HG03460 (cell line): ENCODE results near the gene SLC16A9.

Experiments
- ATAC-seq: cut with Tn5 transposase; IDR thresholded peaks from one replicate; pipeline ENCODE4 v1.9.1; 2021; ENCODE audit not compliant: unreplicated experiment

SLC16A9 gene

DNA sequence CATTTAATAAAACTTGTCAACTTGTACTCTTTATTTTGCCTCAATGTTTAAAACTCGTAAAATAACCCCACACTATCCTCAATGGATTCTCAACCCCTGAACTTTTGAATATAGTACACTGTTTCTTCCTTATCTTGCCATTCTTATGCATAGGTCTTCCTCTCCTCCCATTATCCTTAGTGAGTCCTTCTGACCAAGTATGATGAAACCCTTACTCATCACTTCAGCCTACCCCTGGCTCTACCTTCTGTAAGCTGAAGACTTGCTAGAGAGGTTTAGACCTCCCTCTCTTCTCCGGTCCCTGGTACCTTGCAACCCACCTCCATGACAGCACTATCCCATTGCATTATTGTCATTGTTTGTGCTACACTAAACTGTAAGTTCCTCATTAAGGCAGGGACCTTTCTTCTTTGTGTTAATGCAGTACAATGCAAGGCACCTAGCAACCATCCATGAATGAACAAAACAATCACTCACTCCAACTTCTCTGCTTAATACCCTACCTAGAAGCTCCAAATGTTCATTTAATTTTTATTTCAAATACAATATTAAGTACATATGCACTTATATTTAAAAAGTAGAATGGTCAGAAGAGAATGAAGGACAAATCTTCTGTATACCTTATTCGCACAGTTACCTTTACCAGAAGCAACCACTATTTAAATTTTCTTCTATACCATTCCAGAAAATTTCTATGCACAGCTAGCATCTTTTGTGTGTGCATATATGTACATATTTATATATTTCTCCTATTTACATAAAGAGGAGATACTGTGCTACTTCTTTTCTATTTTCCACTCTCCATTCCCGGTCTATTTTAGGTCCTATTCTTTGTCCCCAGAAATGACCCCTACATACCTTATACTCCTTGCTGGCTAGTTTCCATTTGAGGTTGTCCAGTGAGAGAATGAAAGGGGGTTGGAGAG, 77.5 kb downstream of the SLC16A9 start:
- ATAC-seq, result no peak

DNA sequence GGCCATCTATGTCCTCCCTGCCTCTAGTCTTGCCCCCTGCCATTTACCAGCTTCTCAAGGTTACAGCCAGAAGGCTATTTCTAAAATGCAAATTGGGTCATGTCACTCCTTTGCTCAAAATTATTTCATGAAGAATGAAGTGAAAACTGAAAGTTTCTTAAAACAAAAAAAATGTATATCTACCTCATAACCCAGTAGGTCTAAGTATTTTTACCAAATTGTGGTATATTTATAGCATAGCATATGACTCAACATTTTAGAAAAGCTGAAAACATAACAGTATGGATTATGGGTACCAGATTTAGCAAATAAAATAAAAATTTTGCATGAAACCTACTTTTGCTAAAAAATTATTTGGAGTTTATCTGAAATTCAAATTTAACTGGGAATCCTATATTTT, 78.4 kb downstream of the SLC16A9 start:
- ATAC-seq, result no peak

DNA sequence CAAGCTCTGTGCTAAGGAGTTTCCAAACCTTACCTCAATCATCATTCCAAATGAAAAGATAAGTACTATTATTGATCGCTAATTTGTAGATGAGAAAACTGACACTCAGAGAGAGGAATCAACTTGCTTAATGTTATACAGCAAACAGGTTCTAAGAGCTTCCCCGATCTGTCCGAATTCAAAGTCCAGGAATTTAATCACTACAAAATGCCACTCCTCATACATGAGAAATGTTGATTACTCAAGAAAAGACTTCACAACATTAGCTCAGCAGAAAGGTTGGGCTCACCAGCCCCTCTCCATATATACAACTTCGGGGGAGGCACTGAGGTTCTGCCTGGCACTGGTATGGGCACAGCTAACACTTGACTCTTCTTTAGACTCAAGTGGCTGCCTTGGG, 80.7 kb downstream of the SLC16A9 start:
- ATAC-seq, result no peak

DNA sequence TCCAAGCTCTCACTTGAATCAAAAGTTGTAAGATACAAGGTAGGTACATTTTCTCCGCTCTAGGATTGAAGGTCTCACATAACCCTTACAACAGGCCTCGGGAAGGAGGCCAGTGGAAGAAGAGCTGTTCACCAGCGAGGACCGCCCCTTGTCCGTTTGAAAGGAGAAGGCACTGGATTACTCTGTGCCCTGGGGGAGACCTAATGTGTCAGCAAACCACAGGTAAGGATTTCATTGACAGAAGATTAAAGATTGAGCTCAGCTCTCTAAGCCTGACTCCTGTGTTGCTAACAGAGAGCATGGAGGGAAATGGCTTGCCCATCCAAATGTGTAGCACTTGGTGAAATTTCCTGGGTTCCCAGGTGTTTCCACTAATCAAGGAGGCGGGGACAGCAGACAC, 81.2 kb downstream of the SLC16A9 start:
- ATAC-seq, result no peak

DNA sequence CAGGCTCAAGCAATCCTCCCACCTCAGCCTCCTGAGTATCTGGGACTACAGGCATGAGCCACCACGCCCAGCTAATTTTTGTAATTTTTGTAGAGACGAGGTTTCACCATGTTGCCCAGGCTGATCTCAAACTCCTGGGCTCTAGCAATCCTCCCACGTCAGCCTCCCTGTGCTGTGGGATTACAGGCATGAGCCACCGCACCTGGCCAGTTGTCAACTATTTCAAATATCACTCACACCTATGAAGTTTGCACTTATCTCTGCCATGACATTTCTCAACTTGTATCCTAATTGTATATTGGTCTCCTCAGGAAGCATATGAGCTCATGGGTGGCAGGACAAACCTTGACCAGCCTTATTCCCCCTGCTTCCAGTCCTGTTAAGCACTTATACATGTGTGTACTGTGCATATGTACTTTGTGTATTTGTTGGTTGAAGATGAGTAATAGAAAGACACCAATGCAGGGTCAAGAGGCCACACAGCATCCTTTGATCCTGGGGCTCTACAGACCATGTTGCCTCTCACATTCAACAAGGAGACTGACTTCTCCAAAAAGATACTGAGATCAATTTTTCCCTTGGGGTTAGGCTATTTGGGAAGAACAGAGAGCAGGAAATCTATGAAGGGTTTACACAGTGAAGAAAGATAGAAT, 82.2 kb downstream of the SLC16A9 start:
- ATAC-seq, result no peak

DNA sequence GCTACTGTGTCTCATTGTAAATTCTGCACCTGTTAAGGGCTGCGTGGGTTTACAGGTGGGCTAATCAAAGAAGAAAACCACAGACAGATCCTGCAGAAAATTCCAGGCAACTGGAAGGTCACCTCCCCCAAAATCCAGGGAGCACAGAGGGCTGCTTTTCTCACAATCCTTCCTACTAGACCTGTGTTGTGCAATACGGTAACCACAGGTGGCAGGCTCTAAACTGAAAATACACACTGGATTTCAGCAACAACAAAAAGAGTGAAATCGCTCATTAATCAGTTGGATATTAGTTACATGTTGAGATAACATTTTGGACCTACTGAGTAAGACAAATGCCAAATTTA, 83.2 kb downstream of the SLC16A9 start:
- ATAC-seq, result no peak

DNA sequence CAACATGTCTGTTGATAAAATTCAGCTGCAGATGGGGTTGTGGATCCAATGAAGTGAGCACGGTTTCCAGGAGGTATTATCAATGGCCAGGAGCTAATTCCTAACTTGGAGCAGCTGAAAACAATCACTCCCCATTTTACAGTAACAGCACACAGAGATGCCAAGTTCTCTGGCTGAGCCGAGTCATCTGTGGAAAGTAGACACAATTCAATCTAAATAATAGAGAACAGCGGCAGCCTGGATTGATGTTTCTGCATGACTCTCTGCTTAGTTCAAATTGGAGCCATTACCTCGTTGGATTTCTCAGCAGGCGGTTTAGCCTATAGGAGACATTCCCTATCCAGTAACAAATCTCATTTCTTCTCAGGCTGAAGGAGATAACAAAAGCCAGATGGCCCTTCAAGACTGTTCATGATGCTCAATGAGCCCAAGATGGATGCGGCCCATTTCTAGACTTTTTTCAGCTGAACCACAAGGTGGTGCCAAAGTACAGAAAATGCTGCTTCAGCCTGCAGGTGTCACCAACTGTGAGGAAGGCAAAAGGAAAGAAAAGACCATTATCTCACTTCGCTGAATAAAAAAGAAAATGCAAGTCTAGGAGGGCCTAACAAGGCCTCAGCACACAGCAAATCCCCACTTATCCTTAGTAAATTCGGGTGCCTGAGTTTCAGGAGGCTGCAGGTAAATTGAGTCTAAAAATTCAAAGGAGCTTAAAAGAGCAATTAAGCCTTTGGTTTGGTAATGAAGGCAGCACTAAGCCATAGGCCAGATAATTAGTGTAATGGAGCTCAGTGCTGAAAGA, 83.7 kb downstream of the SLC16A9 start:
- ATAC-seq, result peak; percentile 87

DNA sequence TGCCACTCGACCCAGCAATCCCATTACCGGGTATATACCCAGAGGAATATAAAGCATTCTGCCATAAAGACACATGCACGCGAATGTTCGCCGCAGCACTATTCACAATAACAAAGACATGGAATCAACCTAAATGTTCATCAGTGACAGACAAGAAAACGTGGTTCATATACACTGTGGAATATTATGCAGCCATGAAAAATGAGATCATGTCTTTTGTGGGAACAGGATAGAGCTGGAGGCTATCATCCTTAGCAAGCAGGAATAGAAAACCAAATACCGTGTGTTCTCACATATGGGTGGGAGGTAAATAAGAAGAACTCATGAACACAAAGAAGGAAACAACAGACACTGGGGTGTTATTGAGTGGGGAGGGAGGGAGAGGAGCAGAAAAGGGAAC, 84.7 kb downstream of the SLC16A9 start:
- no peak for ATAC-seq

DNA sequence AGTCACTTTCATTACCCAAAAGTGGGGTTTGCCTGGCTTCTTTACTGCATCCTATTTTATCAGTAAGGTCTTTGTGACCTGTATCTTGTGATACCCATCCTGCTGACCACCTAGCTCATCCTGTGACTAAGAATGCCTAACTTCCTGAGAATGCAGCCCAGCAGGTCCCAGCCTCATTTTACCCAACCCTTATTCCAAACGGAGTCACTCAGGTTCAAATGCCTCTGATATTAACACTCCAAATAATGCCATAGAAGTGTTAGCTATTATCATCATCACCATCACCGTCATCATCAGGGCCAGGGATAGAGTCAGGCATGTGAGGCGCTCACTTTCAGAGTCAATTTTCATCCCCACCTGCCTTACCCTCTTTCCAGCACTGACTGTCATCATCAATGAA, 85.5 kb downstream of the SLC16A9 start:
- ATAC-seq, result no peak

DNA sequence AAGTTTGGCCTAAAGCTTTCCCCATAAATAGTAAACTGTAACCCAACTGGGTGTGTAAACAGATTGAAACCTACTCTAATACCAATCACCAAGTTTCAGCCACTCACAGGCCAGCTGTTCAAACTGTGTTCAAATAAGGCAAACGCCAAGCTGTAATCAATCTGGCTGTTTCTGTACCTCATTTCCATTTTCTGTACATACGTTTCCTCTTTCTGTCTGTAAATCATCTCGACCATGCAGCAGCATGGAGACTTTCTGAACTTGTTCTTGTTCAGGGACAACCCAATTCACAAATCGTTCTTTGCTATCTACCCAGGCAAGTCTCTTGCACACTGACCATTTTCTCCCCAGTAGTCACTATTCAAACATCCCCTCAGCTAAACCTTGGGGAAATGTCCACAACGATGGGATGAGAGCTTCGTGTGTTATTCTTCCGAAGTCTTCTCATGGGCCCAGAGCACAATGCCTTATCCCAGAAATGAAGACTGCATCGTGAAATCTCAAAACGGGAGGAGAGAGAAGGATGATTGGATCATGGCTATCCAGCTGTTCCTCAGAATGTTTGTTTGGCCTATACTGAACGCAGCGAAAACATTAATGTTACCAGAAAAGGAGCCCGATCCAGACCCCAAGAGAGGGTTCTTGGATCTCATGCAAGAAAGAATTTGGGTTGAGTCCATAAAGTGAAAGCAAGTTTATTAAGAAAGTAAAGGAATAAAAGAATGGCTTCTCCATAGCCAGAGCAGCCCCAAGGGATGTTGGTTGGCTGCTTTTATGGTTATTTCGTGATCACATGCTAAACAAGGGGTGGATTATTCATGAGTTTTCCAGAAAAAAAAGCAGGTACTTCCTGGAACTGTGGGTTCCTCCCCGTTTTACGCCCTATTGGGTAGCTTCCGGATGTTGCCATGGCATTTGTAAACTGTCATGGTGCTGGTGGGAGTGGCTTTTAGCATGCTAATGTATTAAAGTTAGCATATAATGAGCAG, 86.2 kb downstream of the SLC16A9 start:
- ATAC-seq, result no peak

DNA sequence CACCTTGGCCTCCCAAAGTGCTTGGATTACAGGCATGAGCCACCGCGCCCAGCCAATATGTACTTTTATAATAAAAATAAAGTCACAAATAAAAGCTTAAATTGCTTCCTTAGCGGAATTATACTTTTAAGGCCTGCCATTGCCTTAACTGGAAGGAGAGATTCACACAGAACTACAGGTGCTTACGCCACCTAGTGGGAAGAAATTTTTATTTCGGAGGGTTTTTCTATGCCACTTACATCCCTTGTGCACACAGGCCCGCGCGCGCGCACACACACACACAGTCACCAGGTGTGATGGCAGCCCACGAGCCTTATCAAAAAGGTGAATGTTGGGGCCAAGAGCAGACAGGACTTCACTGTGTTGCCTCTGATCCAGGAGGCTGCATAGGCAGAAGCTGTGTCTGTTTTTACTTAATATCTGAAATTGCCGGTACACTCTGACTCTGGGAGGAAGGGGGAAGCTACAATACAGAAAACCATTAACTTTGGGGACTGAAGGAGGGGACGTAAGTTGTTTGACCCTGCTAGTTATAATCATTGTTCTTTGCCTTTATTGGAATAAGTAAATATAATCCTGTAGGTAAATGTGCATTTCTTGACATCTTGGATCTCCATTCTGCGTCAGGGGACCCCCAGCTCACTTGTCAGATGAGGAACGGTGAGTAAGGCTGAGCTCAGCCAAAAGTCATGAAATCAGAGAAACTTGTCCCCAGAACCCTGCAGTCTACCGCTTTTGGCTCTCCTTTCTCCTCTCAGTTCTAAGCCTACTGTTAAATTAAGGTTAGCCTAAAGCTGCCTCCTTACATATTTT, 87.1 kb downstream of the SLC16A9 start:
- ATAC-seq, result no peak

DNA sequence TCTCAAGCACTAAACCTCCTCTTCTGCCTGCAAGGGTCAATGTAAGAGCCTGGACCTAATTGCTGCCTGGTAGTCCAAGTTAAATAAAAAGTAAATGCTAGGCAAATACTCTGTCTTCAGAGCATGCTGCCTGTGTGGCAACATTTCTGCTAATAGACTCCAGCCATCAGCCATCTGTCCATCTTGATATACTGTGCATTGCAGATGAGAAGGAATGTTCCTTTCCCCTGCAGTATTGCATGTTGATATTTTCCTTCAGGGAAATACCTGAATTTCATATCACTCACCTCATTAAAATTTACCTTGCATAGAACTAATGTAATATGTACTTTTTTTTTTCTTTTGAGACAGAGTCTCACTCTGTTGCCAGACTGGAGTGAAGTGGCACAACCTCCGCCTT, 87.9 kb downstream of the SLC16A9 start:
- ATAC-seq, result no peak

DNA sequence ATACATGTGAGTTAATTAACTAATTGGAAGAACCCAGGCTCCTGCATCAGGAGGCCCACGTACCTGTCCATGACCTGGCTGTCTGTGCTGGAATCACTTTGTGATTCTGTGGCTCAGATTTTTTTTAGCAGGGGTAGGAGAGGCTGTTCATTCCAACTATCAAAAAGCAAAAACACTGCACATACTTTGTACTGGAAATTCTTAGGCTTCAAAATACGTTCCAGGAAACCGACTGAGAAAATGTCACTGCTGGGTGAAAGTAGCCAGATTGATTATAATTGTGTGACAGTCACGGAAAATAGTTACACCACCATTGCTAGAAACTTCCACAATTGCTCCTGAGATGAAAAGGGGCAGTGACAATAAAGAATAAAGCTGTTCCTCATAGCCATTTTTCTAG, 91.0 kb downstream of the SLC16A9 start:
- no peak for ATAC-seq

DNA sequence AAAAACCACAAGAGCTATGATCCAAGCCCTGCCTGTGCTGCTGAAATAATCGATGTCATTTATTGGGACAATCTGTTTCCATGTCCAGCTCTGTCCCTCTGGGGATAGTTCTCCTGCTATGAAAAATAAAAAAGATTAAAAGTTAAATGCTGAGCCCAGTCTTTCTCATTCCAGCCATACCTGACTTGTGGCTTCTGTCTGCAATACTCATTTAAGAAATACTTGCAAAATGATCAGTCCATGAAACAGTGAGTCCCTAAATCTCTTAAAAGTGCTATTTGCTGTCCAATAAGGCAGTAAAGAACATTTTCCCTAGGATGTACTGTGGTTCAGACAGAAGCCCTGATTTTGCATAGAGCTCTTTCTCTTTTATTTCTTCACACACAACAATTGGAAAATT, 91.7 kb downstream of the SLC16A9 start:
- ATAC-seq, result no peak

DNA sequence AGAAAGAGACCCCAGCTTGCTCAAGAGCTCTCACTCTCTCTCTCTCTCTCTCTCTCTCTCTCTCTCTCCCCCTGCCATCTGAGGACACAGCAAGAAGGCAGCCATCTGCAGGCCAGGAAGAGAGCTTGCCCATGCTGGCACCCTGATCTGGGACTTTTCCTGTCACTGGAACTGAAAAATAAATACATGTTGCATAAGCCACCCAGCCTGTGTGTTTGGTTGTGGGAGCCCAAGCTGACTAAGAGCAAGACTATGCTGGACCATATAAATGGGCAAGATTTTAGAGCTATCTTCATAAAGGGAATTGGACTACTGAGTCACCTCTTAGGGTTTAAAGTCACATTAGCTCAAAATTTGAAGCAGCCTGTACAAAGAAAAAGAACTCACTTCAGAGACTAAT, 98.6 kb downstream of the SLC16A9 start:
- no peak for ATAC-seq

DNA sequence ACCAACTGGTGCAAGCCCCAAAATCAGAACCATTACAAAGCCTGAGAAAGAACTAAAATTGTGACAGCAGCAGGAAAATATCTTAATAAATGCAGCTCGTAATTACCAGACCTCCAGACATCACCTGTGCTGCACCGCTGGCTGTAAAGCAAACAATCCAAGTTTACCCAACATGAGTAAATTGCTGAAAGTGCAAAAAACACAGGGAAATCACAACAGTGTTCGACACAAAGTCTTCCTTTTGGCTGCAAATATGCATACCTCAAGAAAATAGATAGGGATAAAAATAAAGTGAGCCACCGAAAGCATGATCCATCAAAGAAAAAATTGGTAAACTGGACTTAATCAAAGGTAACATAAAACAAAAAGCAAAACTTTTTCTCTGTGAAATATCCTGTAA, 101.7 kb downstream of the SLC16A9 start:
- ATAC-seq, result no peak

DNA sequence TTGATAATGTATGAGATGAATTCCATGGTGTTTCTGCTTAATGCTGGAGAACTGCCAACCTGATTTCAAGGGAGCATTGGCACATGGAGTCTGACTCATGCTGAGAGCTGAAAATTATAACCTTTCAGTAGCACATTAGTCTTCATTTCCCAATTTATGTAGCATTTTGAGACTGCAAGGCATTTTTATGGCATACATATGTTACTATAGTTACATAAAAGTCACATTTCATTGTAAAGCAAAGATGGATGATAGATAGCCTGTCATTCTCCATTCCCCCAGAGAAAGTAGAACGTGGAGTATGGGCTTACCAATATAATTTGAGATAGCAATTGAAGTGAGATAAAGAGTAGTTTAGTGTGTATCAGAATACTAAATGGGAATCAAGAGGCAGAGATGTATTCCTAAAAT, 103.1 kb downstream of the SLC16A9 start:
- ATAC-seq, result no peak

DNA sequence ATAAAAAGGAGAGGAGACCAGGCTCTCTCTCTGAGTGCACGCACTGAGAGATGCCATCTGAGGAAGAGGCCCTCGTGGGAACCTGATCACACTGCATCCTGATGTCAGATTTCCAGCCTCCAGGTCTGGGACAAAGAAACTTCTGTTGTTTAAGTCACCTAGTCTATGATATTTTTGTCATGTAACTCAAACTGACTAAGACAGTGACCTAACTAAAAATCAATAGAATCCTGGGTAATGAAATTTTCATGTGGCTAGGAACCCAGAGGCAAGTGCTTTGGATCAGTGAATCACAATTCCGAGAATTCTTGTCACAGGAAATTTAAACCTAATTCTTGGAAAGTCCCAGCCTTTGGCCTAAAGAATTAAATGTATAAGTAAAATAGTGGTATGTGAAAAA, 107.7 kb downstream of the SLC16A9 start:
- ATAC-seq, result no peak
